Measurements from ENCODE around the gene ANKMY1. TPM values are rescaled to one million over a fixed set of nuclear protein-coding genes. Genes with fewer than 3 reads are reported as not detected.

Gene ANKMY1
- total and polyA plus RNA-seq, 2 experiments from 2014 or later, result 2.3 to 8.9 TPM

- no peaks in the 10 kb centered on the region for H3K9me3 Mint-ChIP-seq
- H4K20me1 ChIP-seq (replicated peaks; ENCODE audit: insufficient read depth), result no peaks in the 10 kb centered on the region
- H3K9me2 ChIP-seq (ENCODE audit: insufficient read depth), result no peaks in the 10 kb centered on the region
- no peak overlapping the region for H3K4me3 ChIP-seq
- H3K27me3 ChIP-seq (ENCODE audit: insufficient read depth), result no peaks in the 10 kb centered on the region
- no peak overlapping the region for H3K27ac Mint-ChIP-seq
- no peaks in the 10 kb centered on the region for H3K4me1 ChIP-seq (ENCODE audit: insufficient read depth)
- peaks cover 3% of the 10 kb centered on the region; the same call in 1 of the 3 replicates for H3K36me3 Mint-ChIP-seq (ENCODE audit: low read depth)
- H3K27me3 Mint-ChIP-seq (ENCODE audit: insufficient read depth, low read depth, poor library complexity), result peaks cover 3% of the 10 kb centered on the region
- ATAC-seq (no peak), DNase-seq (ENCODE audit: low spot score) (no peak)
- no peak overlapping the region for H3K4me2 ChIP-seq
- H3K4me3 Mint-ChIP-seq, result no peak overlapping the region
- TF ChIP-seq CREB1 (CRISPR knock-in tag; IDR thresholded peaks at IDR 0.05; ENCODE audit: low read depth) (no peak), ZNF114 (CRISPR knock-in tag; IDR thresholded peaks at IDR 0.05) (no peak), EZH2 (IDR thresholded peaks at IDR 0.05; ENCODE audit: low read depth, unreplicated experiment) (no peak), STAT1 (IDR thresholded peaks at IDR 0.05; ENCODE audit: unreplicated experiment) (no peak), POLR2AphosphoS5 (IDR thresholded peaks at IDR 0.05; ENCODE audit: low read depth) (no peak), CTCF (conservative IDR thresholded peaks at IDR 0.05; ENCODE audit: low read depth in 2 of 2) (no peak), JUNB (IDR thresholded peaks at IDR 0.05; ENCODE audit: unreplicated experiment) (no peak), EZH2phosphoT487 (IDR thresholded peaks at IDR 0.05; ENCODE audit: unreplicated experiment) (no peak), NANOG (IDR thresholded peaks at IDR 0.05; ENCODE audit: borderline replicate concordance) (no peak), ETS1 (IDR thresholded peaks at IDR 0.05) (no peak), ZNF331 (CRISPR knock-in tag; IDR thresholded peaks at IDR 0.05; ENCODE audit: low read depth) (no peak), REST (IDR thresholded peaks at IDR 0.05; ENCODE audit: unreplicated experiment) (no peak)
- TF ChIP-seq, protein P1, sequence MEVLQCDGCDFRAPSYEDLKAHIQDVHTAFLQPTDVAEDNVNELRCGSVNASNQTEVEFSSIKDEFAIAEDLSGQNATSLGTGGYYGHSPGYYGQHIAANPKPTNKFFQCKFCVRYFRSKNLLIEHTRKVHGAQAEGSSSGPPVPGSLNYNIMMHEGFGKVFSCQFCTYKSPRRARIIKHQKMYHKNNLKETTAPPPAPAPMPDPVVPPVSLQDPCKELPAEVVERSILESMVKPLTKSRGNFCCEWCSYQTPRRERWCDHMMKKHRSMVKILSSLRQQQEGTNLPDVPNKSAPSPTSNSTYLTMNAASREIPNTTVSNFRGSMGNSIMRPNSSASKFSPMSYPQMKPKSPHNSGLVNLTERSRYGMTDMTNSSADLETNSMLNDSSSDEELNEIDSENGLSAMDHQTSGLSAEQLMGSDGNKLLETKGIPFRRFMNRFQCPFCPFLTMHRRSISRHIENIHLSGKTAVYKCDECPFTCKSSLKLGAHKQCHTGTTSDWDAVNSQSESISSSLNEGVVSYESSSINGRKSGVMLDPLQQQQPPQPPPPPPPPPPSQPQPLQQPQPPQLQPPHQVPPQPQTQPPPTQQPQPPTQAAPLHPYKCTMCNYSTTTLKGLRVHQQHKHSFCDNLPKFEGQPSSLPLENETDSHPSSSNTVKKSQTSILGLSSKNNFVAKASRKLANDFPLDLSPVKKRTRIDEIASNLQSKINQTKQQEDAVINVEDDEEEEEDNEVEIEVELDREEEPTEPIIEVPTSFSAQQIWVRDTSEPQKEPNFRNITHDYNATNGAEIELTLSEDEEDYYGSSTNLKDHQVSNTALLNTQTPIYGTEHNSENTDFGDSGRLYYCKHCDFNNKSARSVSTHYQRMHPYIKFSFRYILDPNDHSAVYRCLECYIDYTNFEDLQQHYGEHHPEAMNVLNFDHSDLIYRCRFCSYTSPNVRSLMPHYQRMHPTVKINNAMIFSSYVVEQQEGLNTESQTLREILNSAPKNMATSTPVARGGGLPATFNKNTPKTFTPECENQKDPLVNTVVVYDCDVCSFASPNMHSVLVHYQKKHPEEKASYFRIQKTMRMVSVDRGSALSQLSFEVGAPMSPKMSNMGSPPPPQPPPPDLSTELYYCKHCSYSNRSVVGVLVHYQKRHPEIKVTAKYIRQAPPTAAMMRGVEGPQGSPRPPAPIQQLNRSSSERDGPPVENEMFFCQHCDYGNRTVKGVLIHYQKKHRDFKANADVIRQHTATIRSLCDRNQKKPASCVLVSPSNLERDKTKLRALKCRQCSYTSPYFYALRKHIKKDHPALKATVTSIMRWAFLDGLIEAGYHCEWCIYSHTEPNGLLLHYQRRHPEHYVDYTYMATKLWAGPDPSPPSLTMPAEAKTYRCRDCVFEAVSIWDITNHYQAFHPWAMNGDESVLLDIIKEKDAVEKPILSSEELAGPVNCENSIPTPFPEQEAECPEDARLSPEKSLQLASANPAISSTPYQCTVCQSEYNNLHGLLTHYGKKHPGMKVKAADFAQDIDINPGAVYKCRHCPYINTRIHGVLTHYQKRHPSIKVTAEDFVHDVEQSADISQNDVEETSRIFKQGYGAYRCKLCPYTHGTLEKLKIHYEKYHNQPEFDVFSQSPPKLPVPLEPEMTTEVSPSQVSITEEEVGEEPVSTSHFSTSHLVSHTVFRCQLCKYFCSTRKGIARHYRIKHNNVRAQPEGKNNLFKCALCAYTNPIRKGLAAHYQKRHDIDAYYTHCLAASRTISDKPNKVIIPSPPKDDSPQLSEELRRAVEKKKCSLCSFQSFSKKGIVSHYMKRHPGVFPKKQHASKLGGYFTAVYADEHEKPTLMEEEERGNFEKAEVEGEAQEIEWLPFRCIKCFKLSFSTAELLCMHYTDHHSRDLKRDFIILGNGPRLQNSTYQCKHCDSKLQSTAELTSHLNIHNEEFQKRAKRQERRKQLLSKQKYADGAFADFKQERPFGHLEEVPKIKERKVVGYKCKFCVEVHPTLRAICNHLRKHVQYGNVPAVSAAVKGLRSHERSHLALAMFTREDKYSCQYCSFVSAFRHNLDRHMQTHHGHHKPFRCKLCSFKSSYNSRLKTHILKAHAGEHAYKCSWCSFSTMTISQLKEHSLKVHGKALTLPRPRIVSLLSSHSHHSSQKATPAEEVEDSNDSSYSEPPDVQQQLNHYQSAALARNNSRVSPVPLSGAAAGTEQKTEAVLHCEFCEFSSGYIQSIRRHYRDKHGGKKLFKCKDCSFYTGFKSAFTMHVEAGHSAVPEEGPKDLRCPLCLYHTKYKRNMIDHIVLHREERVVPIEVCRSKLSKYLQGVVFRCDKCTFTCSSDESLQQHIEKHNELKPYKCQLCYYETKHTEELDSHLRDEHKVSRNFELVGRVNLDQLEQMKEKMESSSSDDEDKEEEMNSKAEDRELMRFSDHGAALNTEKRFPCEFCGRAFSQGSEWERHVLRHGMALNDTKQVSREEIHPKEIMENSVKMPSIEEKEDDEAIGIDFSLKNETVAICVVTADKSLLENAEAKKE (CRISPR knock-in tag; IDR thresholded peaks at IDR 0.05), result no peak
- no peaks in the 10 kb centered on the region for H3K79me2 ChIP-seq (replicated peaks; ENCODE audit: insufficient read depth)
- H2AFZ ChIP-seq, result no peak overlapping the region
- H3K36me3 ChIP-seq (ENCODE audit: insufficient read depth), result no peaks in the 10 kb centered on the region
- H3F3A ChIP-seq (replicated peaks; ENCODE audit: low read depth), result no peaks in the 10 kb centered on the region
- no peaks in the 10 kb centered on the region; the same call in 2 of the 3 replicates for H3K4me1 Mint-ChIP-seq
- no peak overlapping the region for H3K27ac ChIP-seq (ENCODE audit: low read depth)
These were observed 93.8 kb downstream of the ANKMY1 start for GRCh38 chr2:240463866-240464481.
